Measurements from ENCODE around the gene ANO3.

- TF ChIP-seq, protein P1, sequence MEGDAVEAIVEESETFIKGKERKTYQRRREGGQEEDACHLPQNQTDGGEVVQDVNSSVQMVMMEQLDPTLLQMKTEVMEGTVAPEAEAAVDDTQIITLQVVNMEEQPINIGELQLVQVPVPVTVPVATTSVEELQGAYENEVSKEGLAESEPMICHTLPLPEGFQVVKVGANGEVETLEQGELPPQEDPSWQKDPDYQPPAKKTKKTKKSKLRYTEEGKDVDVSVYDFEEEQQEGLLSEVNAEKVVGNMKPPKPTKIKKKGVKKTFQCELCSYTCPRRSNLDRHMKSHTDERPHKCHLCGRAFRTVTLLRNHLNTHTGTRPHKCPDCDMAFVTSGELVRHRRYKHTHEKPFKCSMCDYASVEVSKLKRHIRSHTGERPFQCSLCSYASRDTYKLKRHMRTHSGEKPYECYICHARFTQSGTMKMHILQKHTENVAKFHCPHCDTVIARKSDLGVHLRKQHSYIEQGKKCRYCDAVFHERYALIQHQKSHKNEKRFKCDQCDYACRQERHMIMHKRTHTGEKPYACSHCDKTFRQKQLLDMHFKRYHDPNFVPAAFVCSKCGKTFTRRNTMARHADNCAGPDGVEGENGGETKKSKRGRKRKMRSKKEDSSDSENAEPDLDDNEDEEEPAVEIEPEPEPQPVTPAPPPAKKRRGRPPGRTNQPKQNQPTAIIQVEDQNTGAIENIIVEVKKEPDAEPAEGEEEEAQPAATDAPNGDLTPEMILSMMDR (IDR thresholded peaks at IDR 0.05; ENCODE audit: low read depth, low read length) = no peak
- no peak for TF ChIP-seq EZH2phosphoT487 (IDR thresholded peaks at IDR 0.05; ENCODE audit: low read depth)
Measured at GRCh38 chr11:26512196-26512595, 180.3 kb downstream of the ANO3 start.
